Right forelimb (tissue), 1 donor: ENCODE results near the gene HS1BP3.

ENCODE experiments used
- DNase-seq: peaks from one replicate; pipeline ENCODE4 v3.0.0-alpha.2; 2018

The HS1BP3 gene

GRCh38 chr2:20580690-20581437 is 70.0 kb downstream of the HS1BP3 start:
- DNase-seq = no peak

GRCh38 chr2:20579866-20580265 is 71.0 kb downstream of the HS1BP3 start:
- DNase-seq = no peak

- peak; percentile 84 for DNase-seq
Observed at GRCh38 chr2:20578895-20579825, 71.7 kb downstream of the HS1BP3 start.

- DNase-seq = no peak
Observed at GRCh38 chr2:20578266-20578894, 72.5 kb downstream of the HS1BP3 start.

- DNase-seq = no peak
Observed at GRCh38 chr2:20577495-20578235, 73.2 kb downstream of the HS1BP3 start.

GRCh38 chr2:20576598-20577115 is 74.2 kb downstream of the HS1BP3 start:
- no peak for DNase-seq

- no peak for DNase-seq
Observed at GRCh38 chr2:20575935-20576597, 74.8 kb downstream of the HS1BP3 start.

GRCh38 chr2:20575414-20575813 is 75.5 kb downstream of the HS1BP3 start:
- no peak for DNase-seq

GRCh38 chr2:20574930-20575329 is 76.0 kb downstream of the HS1BP3 start:
- DNase-seq = no peak

- no peak for DNase-seq
Observed at GRCh38 chr2:20574423-20574911, 76.4 kb downstream of the HS1BP3 start.

GRCh38 chr2:20573620-20574422 is 77.1 kb downstream of the HS1BP3 start:
- no peak for DNase-seq

GRCh38 chr2:20572221-20572620 is 78.7 kb downstream of the HS1BP3 start:
- DNase-seq = no peak

- DNase-seq = no peak
Observed at GRCh38 chr2:20571644-20572215, 79.2 kb downstream of the HS1BP3 start.

GRCh38 chr2:20571231-20571630 is 79.7 kb downstream of the HS1BP3 start:
- DNase-seq = no peak

GRCh38 chr2:20570249-20570648 is 80.6 kb downstream of the HS1BP3 start:
- DNase-seq = no peak

- no peak for DNase-seq
Observed at GRCh38 chr2:20569464-20570223, 81.3 kb downstream of the HS1BP3 start.

GRCh38 chr2:20568501-20569463 is 82.1 kb downstream of the HS1BP3 start:
- no peak for DNase-seq

GRCh38 chr2:20567926-20568179 is 83.0 kb downstream of the HS1BP3 start:
- no peak for DNase-seq
